Breast epithelium (tissue), 3 donors: ENCODE results near the gene DEGS1.

Source experiments
- POLR2A ChIP-seq: fragments of 450-650 bp; IDR thresholded peaks from one replicate; pipeline ENCODE4 v1.6.1; 2016; ENCODE audit warnings: antibody characterized with exemption, mild to moderate bottlenecking, moderate library complexity
- POLR2AphosphoS5 ChIP-seq, 3 donors: sonication (generic); formaldehyde crosslinking; IDR thresholded peaks; one replicate each; pipeline ENCODE4 v1.6.1; 2017; ENCODE audit warnings: antibody characterized with exemption in 3 of 3
- TF ChIP-seq, protein P1 (sequence below), 3 donors: fragments of 450-650 bp; IDR thresholded peaks; one replicate each; pipeline ENCODE4 v1.5.1; 2016 to 2017; ENCODE audit warnings: antibody characterized with exemption in 3 of 3, mild to moderate bottlenecking in 3 of 3, moderate library complexity in 3 of 3

DNA sequence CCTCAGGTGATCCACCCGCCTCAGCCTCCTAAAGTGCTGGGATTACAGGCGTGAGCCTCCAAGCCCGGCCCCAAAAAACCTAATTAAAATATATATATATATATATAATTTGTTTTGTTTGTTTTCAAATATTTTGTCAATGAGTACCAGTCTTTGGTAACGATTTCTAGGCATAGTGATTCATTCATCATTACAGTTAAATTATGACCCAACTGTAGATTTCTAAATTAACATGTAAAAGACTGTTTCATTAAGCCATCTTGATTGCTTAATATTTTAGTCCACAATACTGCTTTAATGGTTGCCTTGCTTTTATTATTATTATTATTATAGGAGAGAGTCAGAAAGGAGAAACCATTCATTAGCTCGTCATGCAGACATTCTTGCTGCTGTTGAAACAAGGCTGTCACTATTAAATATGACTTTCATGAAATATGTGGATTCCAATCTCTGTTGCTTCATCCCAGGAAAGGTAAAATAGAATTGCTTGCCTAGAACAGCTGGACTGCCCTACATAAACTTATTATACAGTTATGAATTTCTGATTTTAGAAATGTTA, 49.2 kb upstream of the DEGS1 start:
- TF ChIP-seq, protein P1, sequence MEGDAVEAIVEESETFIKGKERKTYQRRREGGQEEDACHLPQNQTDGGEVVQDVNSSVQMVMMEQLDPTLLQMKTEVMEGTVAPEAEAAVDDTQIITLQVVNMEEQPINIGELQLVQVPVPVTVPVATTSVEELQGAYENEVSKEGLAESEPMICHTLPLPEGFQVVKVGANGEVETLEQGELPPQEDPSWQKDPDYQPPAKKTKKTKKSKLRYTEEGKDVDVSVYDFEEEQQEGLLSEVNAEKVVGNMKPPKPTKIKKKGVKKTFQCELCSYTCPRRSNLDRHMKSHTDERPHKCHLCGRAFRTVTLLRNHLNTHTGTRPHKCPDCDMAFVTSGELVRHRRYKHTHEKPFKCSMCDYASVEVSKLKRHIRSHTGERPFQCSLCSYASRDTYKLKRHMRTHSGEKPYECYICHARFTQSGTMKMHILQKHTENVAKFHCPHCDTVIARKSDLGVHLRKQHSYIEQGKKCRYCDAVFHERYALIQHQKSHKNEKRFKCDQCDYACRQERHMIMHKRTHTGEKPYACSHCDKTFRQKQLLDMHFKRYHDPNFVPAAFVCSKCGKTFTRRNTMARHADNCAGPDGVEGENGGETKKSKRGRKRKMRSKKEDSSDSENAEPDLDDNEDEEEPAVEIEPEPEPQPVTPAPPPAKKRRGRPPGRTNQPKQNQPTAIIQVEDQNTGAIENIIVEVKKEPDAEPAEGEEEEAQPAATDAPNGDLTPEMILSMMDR (IDR thresholded peaks at IDR 0.05): no peak
- TF ChIP-seq POLR2A (no peak), POLR2AphosphoS5 (IDR thresholded peaks at IDR 0.05) (no peak)
